ENCODE measurements around the gene RNF187. TPM values are rescaled to one million over a fixed set of nuclear protein-coding genes. Genes with fewer than 3 reads are reported as not detected.
"Not testable (repeated sequence)": the region's sequence is repeated elsewhere in the genome, so short reads cannot be mapped to it uniquely, and the experiment has no call there.

The RNF187 gene
- polyA plus RNA-seq, 10 donors: 43.9 to 66.2 (median 55.0) TPM

- DNase-seq: peak; percentile 97 to 98 (median 97)
These were observed 29.6 kb upstream of the RNF187 start for GRCh38 chr1:228457396-228458176.

GRCh38 chr1:228459091-228459993, 27.8 kb upstream of the RNF187 start:
- peak; percentile 58 to 83 (median 61) for DNase-seq

- DNase-seq: no peak
These were observed 26.4 kb upstream of the RNF187 start for GRCh38 chr1:228460821-228461220.

- no peak for DNase-seq
These were observed 24.6 kb upstream of the RNF187 start for GRCh38 chr1:228462560-228462959.

- DNase-seq: no peak
These were observed 24.1 kb upstream of the RNF187 start for GRCh38 chr1:228463009-228463558.

DNA sequence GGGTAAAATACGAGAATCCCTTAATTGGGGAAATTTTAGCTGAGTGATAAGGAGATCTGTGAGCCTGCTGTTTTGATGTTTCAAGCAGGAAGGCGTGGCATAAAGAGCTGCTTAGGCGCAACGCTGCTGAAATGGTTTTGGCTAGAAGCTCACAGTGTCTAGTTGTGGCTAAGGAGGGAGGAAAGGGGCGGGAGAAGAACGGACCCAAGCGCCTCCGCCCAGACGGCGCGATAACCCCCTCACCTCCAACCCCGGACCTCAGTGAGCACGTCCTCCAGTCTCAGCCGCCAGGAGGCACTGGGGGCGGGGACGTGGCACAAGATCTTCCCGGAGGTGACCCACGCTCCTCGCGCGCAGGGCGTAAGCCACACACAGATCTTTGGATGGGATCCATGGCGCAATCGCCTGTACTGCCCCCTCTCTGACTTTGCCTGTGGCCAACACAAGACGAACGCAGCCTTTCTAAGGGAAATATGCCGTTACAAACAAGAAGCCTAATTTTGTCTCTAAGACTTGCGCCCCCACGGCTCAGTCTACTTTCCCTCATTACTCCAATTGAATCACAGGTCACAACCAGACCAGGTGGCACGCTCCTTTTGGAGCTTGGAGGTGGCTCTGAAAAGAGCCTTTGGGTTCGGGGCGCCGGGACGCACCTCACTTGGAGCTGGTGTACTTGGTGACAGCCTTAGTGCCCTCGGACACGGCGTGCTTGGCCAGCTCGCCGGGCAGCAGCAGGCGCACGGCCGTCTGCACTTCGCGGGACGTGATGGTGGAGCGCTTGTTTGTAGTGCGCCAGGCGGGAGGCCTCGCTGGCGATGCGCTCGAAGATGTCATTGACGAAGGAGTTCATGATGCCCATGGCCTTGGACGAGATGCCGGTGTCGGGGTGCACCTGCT, 23.4 kb upstream of the RNF187 start:
- DNase-seq: peak in 1 of 3 donors; percentile 44

GRCh38 chr1:228464487-228464983, 22.6 kb upstream of the RNF187 start:
- DNase-seq: peak; percentile 61 to 88 (median 79)

DNA sequence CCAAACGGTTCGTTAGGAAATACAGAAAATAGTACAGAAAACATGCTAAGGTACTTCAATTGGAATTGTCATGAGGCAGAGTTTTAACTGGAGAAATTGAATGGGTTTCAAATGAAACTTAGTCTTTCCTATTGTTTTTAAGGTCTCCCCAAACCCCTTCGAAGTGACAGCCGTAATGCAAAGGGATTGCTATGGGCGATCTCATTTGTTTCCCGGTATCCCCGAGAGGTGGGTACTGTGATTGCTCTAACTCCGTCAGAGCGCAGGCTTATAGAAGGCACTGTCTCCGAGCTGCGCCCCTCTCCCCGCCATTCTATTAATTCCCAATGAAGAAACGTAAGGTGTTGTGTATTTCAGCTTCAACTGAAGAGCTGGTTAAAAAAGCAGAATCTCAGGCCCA, 22.0 kb upstream of the RNF187 start:
- DNase-seq: no peak

DNA sequence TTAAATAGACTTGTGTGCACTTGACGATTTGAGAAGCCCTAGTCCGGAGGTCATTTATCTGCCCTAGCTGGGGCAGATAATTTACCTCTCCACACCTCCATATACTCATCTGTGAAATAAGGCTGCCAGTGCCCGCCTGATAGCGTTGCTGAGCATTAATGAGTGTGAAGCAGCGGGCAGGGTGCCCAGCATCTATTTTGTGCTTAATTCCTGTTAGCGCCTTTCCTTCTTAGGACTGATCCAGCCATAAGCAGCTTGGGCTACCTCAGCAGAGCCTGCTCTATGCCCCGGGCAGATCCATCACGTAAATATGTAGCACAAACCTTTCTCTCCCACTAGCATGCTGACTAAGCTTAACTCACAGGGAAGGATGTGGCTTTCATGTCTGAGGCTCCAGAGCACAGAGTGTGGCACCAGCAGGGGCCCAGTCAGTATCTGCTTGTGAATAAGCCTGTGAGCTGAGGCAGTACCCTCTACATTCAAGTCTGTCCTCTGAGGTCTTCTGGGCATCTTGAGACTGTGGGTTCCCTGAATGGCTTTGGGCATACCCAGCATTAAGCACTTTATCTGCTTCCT, 21.5 kb upstream of the RNF187 start:
- DNase-seq: no peak

GRCh38 chr1:228468188-228468587, 19.0 kb upstream of the RNF187 start:
- DNase-seq: not testable (repeated sequence)

DNA sequence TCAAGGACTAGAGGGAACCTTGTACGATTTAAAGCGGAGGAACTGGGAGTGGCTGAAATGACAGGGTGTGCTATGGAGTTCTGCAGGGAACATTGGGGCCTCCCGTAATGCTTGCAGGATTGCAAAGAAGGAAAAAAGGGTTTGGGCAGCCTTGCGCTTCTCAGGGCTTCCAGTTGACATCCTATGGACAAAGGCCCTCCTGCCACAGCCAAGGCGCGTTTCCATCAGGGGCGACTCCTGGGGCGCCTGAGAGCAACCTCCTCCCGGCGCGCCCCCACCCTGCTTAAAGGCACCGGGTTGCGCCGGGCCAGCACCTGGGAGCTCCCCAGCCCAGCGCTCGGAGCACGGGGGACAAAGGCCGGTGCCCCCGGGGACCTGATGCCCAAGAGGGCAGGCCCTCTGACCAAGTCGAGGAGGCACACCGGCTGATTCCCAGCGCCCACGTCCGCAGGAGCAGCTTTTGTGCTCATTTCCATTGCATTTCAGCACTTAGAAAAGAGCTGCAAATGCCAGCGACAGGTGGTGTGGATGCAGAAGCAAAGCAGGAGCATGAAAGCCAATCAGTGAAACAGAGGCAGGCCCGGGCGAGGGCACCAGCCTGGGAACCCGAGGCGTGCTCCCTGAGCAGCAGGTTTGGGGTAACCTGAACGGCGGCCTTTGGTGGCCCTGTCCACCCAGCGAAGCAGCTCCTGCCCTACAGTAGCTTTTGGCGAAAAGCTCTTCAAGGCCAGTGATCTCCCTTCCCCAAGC, 17.6 kb upstream of the RNF187 start:
- no peak for DNase-seq

DNA sequence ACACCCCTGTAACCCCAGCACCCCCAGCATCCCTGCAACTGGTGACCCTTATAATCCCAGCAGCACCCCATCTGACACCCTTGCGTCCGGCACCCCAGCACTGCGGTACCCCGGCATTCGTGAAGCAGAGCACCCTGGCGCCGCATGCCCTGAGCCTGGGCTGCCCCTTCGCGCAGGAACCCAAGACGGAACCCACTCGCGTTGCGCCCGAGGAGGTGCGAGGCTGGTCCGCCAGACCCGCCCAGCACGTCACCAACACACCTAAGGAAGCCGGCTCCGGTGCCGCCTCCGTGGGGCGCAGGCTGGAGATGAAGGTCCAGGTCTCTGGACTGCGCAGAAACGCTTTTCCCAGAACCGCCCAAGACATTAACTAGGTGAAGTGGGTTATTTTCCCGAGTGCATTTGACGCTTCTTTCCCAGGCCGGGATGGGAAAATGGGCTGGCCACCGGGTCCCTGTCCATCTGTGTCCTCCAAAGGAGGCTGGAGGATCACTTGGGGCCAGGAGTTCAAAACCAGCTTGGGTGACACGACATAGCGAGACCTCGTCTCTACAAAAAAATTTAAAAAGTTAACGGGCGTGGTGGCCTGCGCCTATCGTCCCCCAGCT, 15.9 kb upstream of the RNF187 start:
- DNase-seq: no peak

DNA sequence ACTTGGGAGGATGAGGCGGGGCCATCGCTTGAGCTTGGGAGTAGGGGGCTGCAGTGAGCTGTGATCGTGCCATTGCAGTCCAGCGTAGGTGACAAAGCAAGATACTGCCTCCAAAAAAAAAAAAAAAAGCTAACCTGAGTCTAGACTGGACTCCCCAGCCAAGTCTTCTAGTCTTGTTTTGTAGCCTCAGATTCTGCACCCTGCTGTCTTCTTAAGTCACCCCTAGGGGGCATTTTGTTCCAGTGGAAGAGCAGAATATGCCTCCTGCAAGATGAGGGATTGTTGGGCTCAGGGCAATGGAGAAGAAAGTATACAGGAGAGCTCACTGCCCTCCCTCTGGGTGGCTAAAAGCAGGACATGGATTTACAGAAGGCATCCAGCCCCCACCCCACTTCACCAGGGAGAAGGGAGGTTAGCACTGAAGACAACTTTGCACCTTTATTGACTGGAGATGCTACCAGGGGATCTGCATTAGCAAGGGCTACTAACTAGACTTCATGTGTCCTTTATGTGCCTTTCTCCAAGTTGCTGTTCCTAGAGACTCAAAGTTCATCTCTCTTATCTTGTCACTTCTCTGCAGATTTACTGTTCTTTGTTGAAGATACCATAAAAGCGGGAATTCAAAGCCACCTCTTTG, 15.3 kb upstream of the RNF187 start:
- no peak for DNase-seq

DNA sequence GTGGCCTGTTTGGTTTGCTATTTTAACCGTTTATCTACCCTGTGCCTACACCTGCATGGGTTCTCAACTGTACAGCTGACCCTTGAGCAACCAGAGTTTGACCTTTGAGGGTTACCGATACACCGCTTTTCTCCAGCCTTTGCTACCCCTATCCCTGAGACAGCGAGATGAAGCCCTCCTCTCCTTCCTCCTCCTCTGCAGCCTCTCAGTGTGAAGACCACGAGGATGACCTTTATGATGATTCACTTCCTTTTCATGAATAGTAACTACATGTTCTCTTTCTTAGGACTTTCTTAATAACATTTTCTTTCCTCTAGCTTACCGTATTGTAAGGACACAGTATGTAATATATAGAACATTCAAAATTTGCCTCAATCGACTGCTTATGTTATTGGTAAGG, 14.5 kb upstream of the RNF187 start:
- no peak for DNase-seq

DNA sequence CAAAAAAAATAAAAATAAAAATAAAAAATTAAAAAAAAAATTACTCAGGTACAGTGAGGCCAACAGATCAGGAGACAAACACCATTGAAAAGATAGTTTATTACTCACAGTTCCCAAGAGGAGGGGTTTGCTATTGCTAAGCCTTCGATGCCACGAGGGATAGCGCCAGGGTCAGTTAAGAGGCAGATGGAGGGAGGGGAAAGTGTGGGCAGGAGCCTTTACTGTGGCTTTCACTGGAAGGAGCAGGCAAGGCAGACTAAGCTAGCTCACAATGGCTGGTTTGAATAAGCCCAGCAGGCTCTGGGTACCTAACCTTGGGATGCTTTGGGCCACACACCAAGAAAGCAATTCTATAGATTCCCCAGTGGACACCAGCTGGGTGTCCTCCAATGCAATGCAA, 12.7 kb upstream of the RNF187 start:
- DNase-seq: no peak

DNA sequence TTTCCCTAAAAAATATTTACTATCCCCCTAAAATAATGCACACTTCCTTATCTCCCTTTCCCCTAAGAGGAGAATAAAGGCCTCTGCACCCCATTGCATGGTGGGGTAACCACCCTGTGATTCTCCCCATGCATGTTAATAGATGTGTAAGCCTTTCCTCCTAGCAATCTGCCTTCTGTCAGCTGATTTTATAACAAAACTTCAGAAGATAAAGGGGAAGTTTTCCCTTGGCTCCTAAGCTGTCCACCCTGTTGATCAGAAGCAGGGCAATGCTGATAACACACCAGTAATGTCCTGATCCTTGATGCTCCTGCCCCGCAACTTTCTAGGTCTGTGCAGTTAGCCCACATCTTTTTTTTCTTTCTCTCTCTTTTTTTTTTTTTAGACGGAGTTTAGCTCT, 11.4 kb upstream of the RNF187 start:
- no peak for DNase-seq

DNA sequence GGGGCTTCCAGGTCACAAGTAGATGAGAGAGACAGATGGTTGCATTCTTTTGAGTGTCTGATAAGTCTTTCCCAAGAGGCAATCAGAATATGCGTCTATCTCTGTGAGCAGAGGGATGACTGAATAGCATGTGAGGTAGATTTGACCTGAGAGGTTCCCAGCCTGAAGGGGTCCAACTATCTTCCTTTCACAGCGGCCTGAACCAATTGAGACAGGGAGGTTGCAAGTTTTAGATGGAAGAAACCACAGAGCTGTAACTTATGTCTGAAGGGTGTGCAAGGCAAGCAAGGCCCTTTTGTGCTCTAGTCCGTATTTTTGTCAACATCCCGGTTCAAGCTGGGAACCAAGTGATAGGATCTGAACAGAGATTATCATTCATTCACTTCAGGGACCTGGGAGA, 9.9 kb upstream of the RNF187 start:
- DNase-seq: no peak

DNA sequence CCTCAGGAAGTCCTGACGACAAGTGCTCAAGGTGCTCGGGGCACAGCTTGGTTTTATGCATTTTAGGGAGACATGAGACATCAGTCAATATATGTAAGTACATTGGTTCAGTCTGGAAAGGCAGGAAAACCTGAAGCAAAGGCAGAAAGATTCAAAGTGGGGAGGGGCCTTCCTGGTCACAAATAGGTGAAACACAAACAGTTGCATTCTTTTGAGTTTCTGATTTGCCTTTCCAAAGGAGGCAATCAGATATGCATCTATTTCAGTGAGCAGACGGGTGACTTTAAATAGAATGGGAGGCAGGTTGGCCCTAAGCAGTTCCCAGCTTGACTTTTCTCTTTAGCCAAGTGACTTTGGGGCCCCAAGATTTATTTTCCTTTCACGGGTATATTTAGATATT, 8.9 kb upstream of the RNF187 start:
- DNase-seq: no peak
